GM21723 (cell line): ENCODE measurements around the gene PRSS56.
"Not testable (repeated sequence)": the region's sequence is repeated elsewhere in the genome, so short reads cannot be mapped to it uniquely, and the experiment has no call there.

ENCODE experiments used
- ATAC-seq: cut with Tn5 transposase; IDR thresholded peaks from one replicate; pipeline ENCODE4 v1.9.1; 2021; ENCODE audit warnings: mild to moderate bottlenecking, moderate library complexity; ENCODE audit not compliant: unreplicated experiment

Gene PRSS56

DNA sequence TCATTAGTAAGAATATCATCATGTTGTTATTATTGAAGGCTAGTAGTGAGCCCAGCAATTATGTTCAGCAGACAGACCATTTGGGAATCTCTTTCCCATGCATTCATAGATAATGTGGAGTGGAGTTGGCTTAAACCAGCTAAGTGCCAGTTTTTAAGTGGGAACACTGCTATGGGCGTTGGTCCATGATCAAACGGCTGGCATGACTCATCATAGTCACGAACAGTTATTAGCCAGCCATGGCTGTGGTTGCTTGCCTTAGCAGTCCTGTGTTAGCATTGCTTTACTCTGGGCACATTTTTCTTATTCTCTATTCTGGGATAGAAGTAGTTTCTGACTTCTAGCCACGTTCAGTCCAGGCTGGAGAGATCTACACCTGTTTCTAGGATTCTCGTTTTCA, 48.0 kb downstream of the PRSS56 start:
- ATAC-seq = no peak

DNA sequence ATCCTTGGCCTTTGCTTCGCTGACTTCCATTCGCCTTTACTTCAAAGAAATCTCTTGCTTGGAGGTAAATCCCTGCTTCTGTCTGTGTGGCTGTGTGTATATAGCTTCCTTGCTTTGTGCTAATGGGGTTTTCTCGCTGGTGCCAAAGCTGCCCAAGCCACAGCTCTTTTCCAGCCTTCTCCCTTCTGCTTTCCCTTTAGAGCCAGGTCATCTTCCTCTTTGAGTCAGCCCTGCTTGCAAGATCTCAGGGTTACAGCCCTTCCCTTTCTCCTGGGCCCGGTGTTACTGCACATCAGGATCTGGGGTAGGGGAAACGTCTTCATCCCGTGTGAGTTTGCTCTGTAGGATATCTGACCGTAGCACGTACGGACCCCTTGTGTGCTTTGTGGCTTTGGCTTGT, 49.4 kb downstream of the PRSS56 start:
- no peak for ATAC-seq

DNA sequence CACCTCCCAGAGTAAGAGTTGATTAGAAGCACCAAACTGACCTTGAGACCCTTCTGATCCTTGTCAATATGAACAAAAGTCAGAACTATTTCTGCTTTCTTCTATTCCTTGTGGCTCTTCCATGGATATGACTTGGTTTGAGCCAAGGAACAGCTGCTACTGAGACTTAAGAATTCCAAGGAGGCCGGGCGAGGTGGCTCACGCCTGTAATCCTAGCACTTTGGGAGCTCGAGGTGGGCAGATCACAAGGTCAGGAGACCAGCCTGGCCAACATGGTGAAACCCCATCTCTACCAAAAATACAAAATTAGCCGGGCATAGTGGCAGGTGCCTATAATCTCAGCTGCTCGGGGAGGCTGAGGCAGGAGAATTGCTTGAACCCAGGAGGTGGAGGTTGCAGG, 50.3 kb downstream of the PRSS56 start:
- ATAC-seq = not testable (repeated sequence)

DNA sequence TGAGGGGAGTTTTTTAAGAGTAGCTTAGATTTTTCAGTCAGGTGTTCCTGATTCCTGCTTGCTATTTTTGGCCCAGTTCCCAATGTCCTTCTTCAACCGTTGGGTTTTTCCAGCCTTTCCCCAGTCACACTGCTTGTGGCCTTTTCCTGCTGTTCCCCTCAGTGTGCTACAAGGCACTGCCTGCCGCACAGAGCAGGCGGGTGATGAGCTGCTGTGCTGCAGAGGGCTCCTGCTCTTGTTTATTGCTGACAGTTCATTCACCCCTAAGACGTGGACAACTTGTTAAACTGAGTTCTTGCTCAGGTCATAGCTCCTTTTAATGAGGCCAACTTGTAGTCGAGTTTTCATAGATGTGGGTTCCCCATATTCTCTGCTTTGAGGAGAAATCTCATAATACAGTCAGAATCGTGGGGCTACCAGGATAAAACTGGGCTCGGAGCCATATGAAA, 50.9 kb downstream of the PRSS56 start:
- no peak for ATAC-seq

DNA sequence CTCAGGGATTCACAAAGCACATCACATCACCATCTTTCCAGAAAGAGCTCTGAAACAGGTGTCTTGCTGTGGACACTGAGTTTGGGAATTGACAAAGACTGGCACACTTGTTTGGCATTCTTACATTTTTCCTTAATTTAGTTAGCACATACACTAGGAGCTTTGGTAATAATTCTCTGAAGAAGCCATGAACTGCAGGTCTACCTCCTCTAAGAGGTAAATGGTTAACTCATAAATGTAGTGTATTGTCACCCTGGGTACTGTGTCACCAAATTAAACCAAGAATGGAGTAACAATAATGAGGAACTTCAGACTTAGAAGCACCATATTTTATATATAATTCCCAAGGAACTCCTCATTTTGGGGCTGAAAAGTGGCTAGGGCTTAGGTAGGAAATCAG, 52.9 kb downstream of the PRSS56 start:
- ATAC-seq = no peak

DNA sequence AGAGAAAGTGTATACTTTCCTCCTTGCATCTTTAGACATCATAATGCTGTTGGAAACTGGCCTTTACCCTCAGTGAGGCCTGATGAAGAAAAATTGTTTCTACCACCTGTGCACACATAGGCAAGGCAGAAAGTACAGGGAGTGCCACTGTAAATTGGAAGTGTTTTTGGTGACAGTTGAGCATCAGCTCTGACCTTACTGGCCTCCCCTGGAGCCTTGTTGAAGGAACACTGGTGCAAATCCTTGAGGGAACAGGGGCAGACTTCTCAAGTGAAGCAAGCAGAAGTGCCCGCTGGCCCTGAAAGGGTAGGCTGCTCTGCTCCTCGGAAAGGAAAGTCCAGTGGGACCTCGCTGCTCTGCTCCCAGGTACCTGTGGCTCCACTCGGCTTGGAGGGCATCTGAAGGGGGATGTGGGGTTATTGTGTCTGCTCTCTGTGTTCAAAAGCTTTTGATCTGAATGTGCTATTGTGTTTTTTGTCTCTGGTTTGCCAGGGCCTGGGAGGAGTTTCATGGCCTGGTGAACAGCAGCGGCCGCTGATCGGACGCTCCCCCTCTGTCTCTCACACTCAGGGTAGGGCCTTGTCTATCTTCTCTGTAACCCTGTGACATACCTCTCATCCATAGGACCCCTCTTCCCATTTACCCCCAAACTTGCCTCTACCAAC, 53.7 kb downstream of the PRSS56 start:
- ATAC-seq = no peak

DNA sequence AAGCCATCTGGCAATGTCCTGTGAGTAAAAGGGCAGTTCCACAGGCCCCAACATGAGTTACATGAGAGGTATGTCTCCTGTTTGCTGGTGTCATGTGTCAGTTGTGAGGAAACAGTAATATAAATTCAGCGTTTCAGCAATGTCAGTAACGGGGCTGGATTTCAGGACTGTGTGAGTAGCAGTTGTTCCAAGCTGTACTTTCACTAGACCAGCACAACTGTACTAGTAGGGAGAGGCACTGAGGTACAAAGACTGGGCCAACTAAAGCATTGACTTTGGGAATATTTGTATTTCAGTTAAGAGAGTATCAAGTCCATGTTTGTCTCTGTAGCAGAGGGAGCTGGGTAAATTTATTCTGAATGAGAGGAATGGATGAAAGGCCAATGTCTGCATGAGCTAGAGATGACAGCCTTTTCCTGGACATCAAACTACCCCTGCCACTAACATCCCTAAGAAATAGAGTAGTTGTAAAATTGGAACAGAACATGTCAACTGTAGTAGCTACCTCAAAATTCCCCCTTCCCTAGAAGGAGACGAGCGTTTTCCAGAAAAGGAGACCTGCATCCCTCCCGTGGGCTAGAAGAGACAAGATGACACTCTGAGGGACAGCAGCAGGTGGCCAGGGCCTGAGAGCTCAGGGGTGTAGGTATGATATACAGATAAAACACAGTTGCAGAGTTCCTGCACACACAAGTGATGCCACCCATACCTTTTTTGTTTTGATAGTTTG, 54.7 kb downstream of the PRSS56 start:
- no peak for ATAC-seq
